HCT116 (cell line): ENCODE results near the gene LSM7. TPM values are rescaled to one million over a fixed set of nuclear protein-coding genes. Genes with fewer than 3 reads are reported as not detected.

ENCODE experiments used
- ATAC-seq: fragments of 200-7000 bp; cut with Tn5 transposase; 2 replicates; pipeline ENCODE4 v1.9.1; 2020; ENCODE audit warnings: mild to moderate bottlenecking, moderate library complexity
- BruUV-seq: library from RNA; stranded (reverse); fragments of 400-500 nt; replicated peaks from 2 replicates; lab custom pipeline; 2021; lab: Mats Ljungman, UMichigan
- CTCF ChIA-PET: fragments of 300-600 bp; sonication (Branson Sonifier 250); formaldehyde crosslinking; loops from one replicate; lab custom pipeline; 2021; ENCODE audit warnings: antibody characterized with exemption; lab: Charles Lee
- POLR2A ChIA-PET: fragments of 300-600, 350-600 bp; sonication (Branson Sonifier 250); formaldehyde crosslinking; loops from one replicate; lab custom pipeline; 2021; ENCODE audit warnings: antibody characterized with exemption; lab: Charles Lee
- RAD21 ChIA-PET, 2 experiments: fragments of 300-600 bp; sonication (Branson Sonifier 250); formaldehyde crosslinking; loops; one replicate each; lab custom pipeline; 2023; ENCODE audit warnings: low total read pairs in 2 of 2; ENCODE audit not compliant: uncharacterized antibody in 2 of 2, unreplicated experiment in 2 of 2, low non-redundant PET in 1 of 2; lab: Charles Lee
- DNase-seq: peaks from one replicate; pipeline ENCODE4 v3.0.0-alpha.2; 2010; ENCODE audit warnings: low read depth, low spot score
- H2AFZ ChIP-seq: fragments of 200-600 bp; shearing (Covaris generic), sonication (generic); 2 replicates; pipeline ENCODE4 v1.6.1; 2017; ENCODE audit warnings: low read depth, mixed run types, mixed read lengths, antibody characterized with exemption, low read length; ENCODE audit not compliant: poor library complexity, severe bottlenecking
- H3K27ac ChIP-seq: 2 replicates; pipeline ENCODE4 v1.5.1; 2012; ENCODE audit warnings: low read depth, low read length
- H3K27me3 ChIP-seq: fragments of 200-600 bp; sonication (generic); 2 replicates; pipeline ENCODE4 v1.6.1; 2016; ENCODE audit warnings: mixed run types, low read length, mixed read lengths; ENCODE audit not compliant: insufficient read depth
- H3K36me3 ChIP-seq, 2 experiments: fragments of 200-500 bp in 1 of 2; fragments of 200-600 bp in 1 of 2; sonication (Bioruptor generic) in 1 of 2; sonication (generic) in 1 of 2; 2 replicates each; pipeline versions ENCODE4 v1.5.1 to v1.6.1; 2014 to 2016; ENCODE audit warnings: low read length in 2 of 2, inconsistent platforms in 1 of 2, mixed read lengths in 1 of 2, mixed run types in 1 of 2; ENCODE audit not compliant: insufficient read depth in 2 of 2, control insufficient read depth in 1 of 2
- H3K4me1 ChIP-seq, 2 experiments: fragments of 200-600 bp in 1 of 2; sonication (generic) in 1 of 2; 2 replicates each; pipeline versions ENCODE4 v1.5.1 to v1.6.1; 2012 to 2017; ENCODE audit warnings: low read length in 2 of 2, inconsistent platforms in 1 of 2, mild to moderate bottlenecking in 1 of 2, mixed read lengths in 1 of 2, mixed run types in 1 of 2, moderate library complexity in 1 of 2; ENCODE audit not compliant: insufficient read depth in 2 of 2, control insufficient read depth in 1 of 2
- H3K4me2 ChIP-seq: fragments of 200-600 bp; sonication (generic); 2 replicates; pipeline ENCODE4 v1.6.1; 2017; ENCODE audit warnings: mixed run types, low read length, mixed read lengths
- H3K4me3 ChIP-seq, 2 experiments: fragments of 200-600 bp in 1 of 2; sonication (generic) in 1 of 2; replicated peaks in 1 of 2; 2 replicates each; pipeline ENCODE4 v1.5.1; 2011 to 2016; ENCODE audit warnings: low read length in 2 of 2, control low read depth in 1 of 2, low read depth in 1 of 2, mild to moderate bottlenecking in 1 of 2, mixed read lengths in 1 of 2, mixed run types in 1 of 2
- H3K79me2 ChIP-seq: fragments of 200-600 bp; sonication (generic); 2 replicates; pipeline ENCODE4 v1.6.1; 2017; ENCODE audit warnings: mild to moderate bottlenecking, mixed run types, low read length, moderate library complexity, mixed read lengths; ENCODE audit not compliant: insufficient read depth
- H3K9ac ChIP-seq: fragments of 200-600 bp; sonication (generic); 2 replicates; pipeline ENCODE4 v1.6.1; 2016; ENCODE audit warnings: low read length, mixed read lengths
- H3K9me2 ChIP-seq: fragments of 200-600 bp; sonication (generic), shearing (Covaris generic); 2 replicates; pipeline ENCODE4 v1.6.1; 2017; ENCODE audit warnings: mixed run types, mild to moderate bottlenecking, moderate library complexity; ENCODE audit not compliant: insufficient read depth
- H3K9me3 ChIP-seq, 2 experiments: fragments of 200-500 bp in 1 of 2; fragments of 200-600 bp in 1 of 2; sonication (Bioruptor generic) in 1 of 2; sonication (generic) in 1 of 2; 2 replicates each; pipeline ENCODE4 v1.6.1; 2014 to 2017; ENCODE audit warnings: low read length in 2 of 2, mixed read lengths in 2 of 2, inconsistent platforms in 1 of 2, low read depth in 1 of 2, mild to moderate bottlenecking in 1 of 2, mixed run types in 1 of 2, moderate library complexity in 1 of 2; ENCODE audit not compliant: control insufficient read depth in 1 of 2, insufficient read depth in 1 of 2
- H4K20me1 ChIP-seq: fragments of 200-600 bp; sonication (generic), shearing (Covaris generic); 2 replicates; pipeline ENCODE4 v1.6.1; 2017; ENCODE audit warnings: mixed run types, mild to moderate bottlenecking, moderate library complexity; ENCODE audit not compliant: insufficient read depth
- CEBPB ChIP-seq: IDR thresholded peaks from 2 replicates; pipeline ENCODE4 v1.6.1; 2012; ENCODE audit warnings: low read depth
- EZH2phosphoT487 ChIP-seq: fragments of 200-600 bp; IDR thresholded peaks from 2 replicates; pipeline ENCODE4 v1.6.1; 2018; ENCODE audit warnings: antibody characterized with exemption, borderline replicate concordance
- FOSL1 ChIP-seq: IDR thresholded peaks from 2 replicates; pipeline ENCODE4 v1.6.1; 2012; ENCODE audit warnings: low read depth
- JUND ChIP-seq: IDR thresholded peaks from 2 replicates; pipeline ENCODE4 v1.6.1; 2012
- POLR2A ChIP-seq: IDR thresholded peaks from 2 replicates; pipeline ENCODE4 v1.7.0; 2011; ENCODE audit warnings: borderline replicate concordance; ENCODE audit not compliant: insufficient read depth, insufficient read length; ENCODE audit errors: extremely low read depth
- POLR2AphosphoS5 ChIP-seq: IDR thresholded peaks from 2 replicates; pipeline ENCODE4 v1.6.1; 2011; ENCODE audit warnings: mild to moderate bottlenecking, low read depth, low read length, moderate library complexity
- SIN3A ChIP-seq: IDR thresholded peaks from 2 replicates; pipeline ENCODE4 v1.6.1; 2012; ENCODE audit warnings: low read depth
- SRF ChIP-seq: IDR thresholded peaks from 2 replicates; pipeline ENCODE4 v1.6.1; 2012; ENCODE audit warnings: low read depth
- TCF7L2 ChIP-seq: IDR thresholded peaks from 2 replicates; pipeline ENCODE4 v1.7.0; 2011; ENCODE audit warnings: borderline replicate concordance, inconsistent platforms; ENCODE audit not compliant: insufficient read depth, insufficient read length; ENCODE audit errors: extremely low read depth
- YY1 ChIP-seq: IDR thresholded peaks from 2 replicates; pipeline ENCODE4 v1.6.1; 2011; ENCODE audit warnings: low read length, low read depth, moderate library complexity, mild to moderate bottlenecking; ENCODE audit not compliant: insufficient replicate concordance; ENCODE audit errors: extremely low read depth
- ZBTB33 ChIP-seq: IDR thresholded peaks from 2 replicates; pipeline ENCODE4 v1.6.1; 2011; ENCODE audit warnings: mild to moderate bottlenecking, low read length, moderate library complexity; ENCODE audit not compliant: insufficient replicate concordance; ENCODE audit errors: extremely low read depth
- ZFX ChIP-seq: fragments of 450-650 bp; IDR thresholded peaks from 2 replicates; pipeline ENCODE4 v1.6.1; 2017
- ZNF274 ChIP-seq: fragments of 200-500 bp; sonication (Bioruptor generic); IDR thresholded peaks from 2 replicates; pipeline ENCODE4 v1.6.1; 2014; ENCODE audit warnings: mild to moderate bottlenecking, low read depth, low read length, inconsistent platforms
- intact Hi-C: fragments of 100-400 bp; cut with micrococcal nuclease; formaldehyde crosslinking; loops from 2 replicates; pipeline ENCODE4 v1.10.0; 2022
- total RNA-seq: library from RNA; stranded (reverse); gene quantifications from one replicate; pipeline ENCODE4 v1.2.1, GENCODE V29; 2021; ENCODE audit not compliant: unreplicated experiment
- TF ChIP-seq, protein P1 (sequence below), 3 experiments: fragments of 200-600 bp in 1 of 3; sonication (generic) in 1 of 3; IDR thresholded peaks in 2 of 3; conservative IDR thresholded peaks in 1 of 3; 2 replicates each; pipeline ENCODE4 v1.5.1; 2012 to 2017; ENCODE audit warnings: low read depth in 2 of 3, low read length in 2 of 3, antibody characterized with exemption in 1 of 3, borderline replicate concordance in 1 of 3, control low read depth in 1 of 3, mild to moderate bottlenecking in 1 of 3, mixed read lengths in 1 of 3, mixed run types in 1 of 3, moderate library complexity in 1 of 3; ENCODE audit not compliant: insufficient read depth in 1 of 3
- TF ChIP-seq, protein P2 (sequence below): IDR thresholded peaks from 2 replicates; pipeline ENCODE4 v1.6.1; 2012
- TF ChIP-seq, protein P3 (sequence below): IDR thresholded peaks from 2 replicates; pipeline ENCODE4 v1.6.1; 2012

The LSM7 gene
- total RNA-seq, 1 experiment from 2014 or later = 190 TPM

GRCh38 chr19:2309734-2310362 is 18.5 kb downstream of the LSM7 start (continued):
- no peak for TF ChIP-seq TCF7L2
- TF ChIP-seq, protein P1, sequence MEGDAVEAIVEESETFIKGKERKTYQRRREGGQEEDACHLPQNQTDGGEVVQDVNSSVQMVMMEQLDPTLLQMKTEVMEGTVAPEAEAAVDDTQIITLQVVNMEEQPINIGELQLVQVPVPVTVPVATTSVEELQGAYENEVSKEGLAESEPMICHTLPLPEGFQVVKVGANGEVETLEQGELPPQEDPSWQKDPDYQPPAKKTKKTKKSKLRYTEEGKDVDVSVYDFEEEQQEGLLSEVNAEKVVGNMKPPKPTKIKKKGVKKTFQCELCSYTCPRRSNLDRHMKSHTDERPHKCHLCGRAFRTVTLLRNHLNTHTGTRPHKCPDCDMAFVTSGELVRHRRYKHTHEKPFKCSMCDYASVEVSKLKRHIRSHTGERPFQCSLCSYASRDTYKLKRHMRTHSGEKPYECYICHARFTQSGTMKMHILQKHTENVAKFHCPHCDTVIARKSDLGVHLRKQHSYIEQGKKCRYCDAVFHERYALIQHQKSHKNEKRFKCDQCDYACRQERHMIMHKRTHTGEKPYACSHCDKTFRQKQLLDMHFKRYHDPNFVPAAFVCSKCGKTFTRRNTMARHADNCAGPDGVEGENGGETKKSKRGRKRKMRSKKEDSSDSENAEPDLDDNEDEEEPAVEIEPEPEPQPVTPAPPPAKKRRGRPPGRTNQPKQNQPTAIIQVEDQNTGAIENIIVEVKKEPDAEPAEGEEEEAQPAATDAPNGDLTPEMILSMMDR (IDR thresholded peaks at IDR 0.05 in 2 of 3, conservative IDR thresholded peaks at IDR 0.05 in 1 of 3; ENCODE audit: borderline replicate concordance in 1 of 3, insufficient read depth in 1 of 3, low read depth in 2 of 3, low read length in 2 of 3) = no peak
- TF ChIP-seq SRF = no peak
- no peak for TF ChIP-seq POLR2AphosphoS5

- ATAC-seq (no peak), DNase-seq (no peak)
- H3K9me2 ChIP-seq = no peaks in the 10 kb centered on the region
- BruUV-seq = no TSS peak
- no peak within 1 kb of the TSS for H2AFZ ChIP-seq
- peaks cover 7 to 12% of the 10 kb centered on the region in 2 experiments for H3K4me1 ChIP-seq
- H4K20me1 ChIP-seq = no peaks in the 10 kb centered on the region
- H3K36me3 ChIP-seq = no peaks in the 10 kb centered on the region
- no peak within 1 kb of the TSS for H3K27ac ChIP-seq
- no peak within 1 kb of the TSS for H3K9ac ChIP-seq
- no peak within 1 kb of the TSS for H3K4me3 ChIP-seq
- RAD21 ChIA-PET = no interaction called here
- CTCF ChIA-PET = no interaction called here
- no peaks in the 10 kb centered on the region for H3K79me2 ChIP-seq
- no peaks in the 10 kb centered on the region for H3K27me3 ChIP-seq
- POLR2A ChIA-PET = no interaction called here
- H3K4me2 ChIP-seq = no peak within 1 kb of the TSS
- H3K9me3 ChIP-seq = no peaks in the 10 kb centered on the region
- intact Hi-C loops = no loop called here
- TF ChIP-seq, protein P1 (IDR thresholded peaks at IDR 0.05 in 2 of 3, conservative IDR thresholded peaks at IDR 0.05 in 1 of 3; ENCODE audit: borderline replicate concordance in 1 of 3, insufficient read depth in 1 of 3, low read depth in 2 of 3, low read length in 2 of 3) = no peak
- TF ChIP-seq YY1 (no peak), ZFX (no peak), ZNF274 (no peak), EZH2phosphoT487 (no peak), SRF (no peak), SIN3A (no peak), JUND (no peak), POLR2A (no peak), TCF7L2 (no peak), FOSL1 (no peak), CEBPB (no peak), ZBTB33 (no peak)
- TF ChIP-seq, protein P2, sequence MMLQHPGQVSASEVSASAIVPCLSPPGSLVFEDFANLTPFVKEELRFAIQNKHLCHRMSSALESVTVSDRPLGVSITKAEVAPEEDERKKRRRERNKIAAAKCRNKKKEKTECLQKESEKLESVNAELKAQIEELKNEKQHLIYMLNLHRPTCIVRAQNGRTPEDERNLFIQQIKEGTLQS = no peak
- TF ChIP-seq, protein P3, sequence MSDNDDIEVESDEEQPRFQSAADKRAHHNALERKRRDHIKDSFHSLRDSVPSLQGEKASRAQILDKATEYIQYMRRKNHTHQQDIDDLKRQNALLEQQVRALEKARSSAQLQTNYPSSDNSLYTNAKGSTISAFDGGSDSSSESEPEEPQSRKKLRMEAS = no peak
Measured at GRCh38 chr19:2308114-2308556, 20.3 kb downstream of the LSM7 start, which contains the start of gene LINGO3. Gene LINGO3, minus strand, starts transcription at chr19:2308154. Its CDS starts 16,378 bp downstream, at chr19:2291776.
